Vagina (tissue), 2 donors: Measurements from ENCODE around the gene CXADR. TPM values are rescaled to one million over a fixed set of nuclear protein-coding genes. Genes with fewer than 3 reads are reported as not detected.

Experiments used
- DNase-seq, 2 donors: peaks; one replicate each; pipeline ENCODE4 v3.0.0-alpha.2; 2017; ENCODE audit errors: extremely low spot score in 2 of 2
- H3K27ac ChIP-seq: fragments of 200-600 bp; sonication (generic); one replicate; pipeline ENCODE4 v1.5.1; 2019
- H3K27me3 ChIP-seq: fragments of 200-600 bp; sonication (generic); one replicate; pipeline ENCODE4 v1.5.1; 2019
- H3K36me3 ChIP-seq, 2 donors: fragments of 200-600 bp; sonication (generic); one replicate each; pipeline ENCODE4 v1.5.1; 2017 to 2019
- H3K4me1 ChIP-seq: fragments of 200-600 bp; sonication (generic); one replicate; pipeline ENCODE4 v1.5.1; 2019
- H3K4me3 ChIP-seq, 2 donors: fragments of 200-600 bp; sonication (generic); 1 replicate in 1 of 2; 2 replicates in 1 of 2; pipeline ENCODE4 v1.5.1; 2016 to 2019
- H3K9me3 ChIP-seq: fragments of 200-600 bp; sonication (generic); one replicate; pipeline ENCODE4 v1.5.1; 2019
- CTCF ChIP-seq, 3 experiments: fragments of 450-650 bp in 2 of 3; fragments of 200-600 bp in 1 of 3; sonication (generic) in 1 of 3; IDR thresholded peaks; one replicate each; pipeline ENCODE4 v1.5.1; 2017 to 2019; ENCODE audit warnings: antibody characterized with exemption in 3 of 3, mild to moderate bottlenecking in 2 of 3, moderate library complexity in 2 of 3
- POLR2A ChIP-seq, 2 donors: fragments of 450-650 bp; IDR thresholded peaks; one replicate each; pipeline ENCODE4 v1.6.1; 2017; ENCODE audit warnings: antibody characterized with exemption in 2 of 2, mild to moderate bottlenecking in 2 of 2, moderate library complexity in 2 of 2
- POLR2AphosphoS5 ChIP-seq, 2 donors: sonication (generic); formaldehyde crosslinking; IDR thresholded peaks; one replicate each; pipeline ENCODE4 v1.9.0; 2017; ENCODE audit warnings: antibody characterized with exemption in 2 of 2, mild to moderate bottlenecking in 2 of 2, low read depth in 1 of 2; ENCODE audit not compliant: insufficient read depth in 1 of 2
- intact Hi-C: fragments of 100-400 bp; cut with DNase I; formaldehyde crosslinking; loops from one replicate; pipeline ENCODE4 v1.15.1; 2023
- total RNA-seq: library from RNA; depleted of rRNA; stranded (reverse); fragments of >200 nt; gene quantifications from one replicate; pipeline ENCODE4 v1.2.3, GENCODE V29; 2016

CXADR gene
- total RNA-seq, 1 donor from 2014 or later, result 19.2 TPM

GRCh38 chr21:17536381-17536780 lies 23.5 kb downstream of the CXADR start:
- DNase-seq, result no peak
- intact Hi-C loops, result no loop called here
- Histone ChIP-seq H3K4me3 (no peak overlapping the region), H3K4me1 (no peaks in the 10 kb centered on the region), H3K36me3 (no peaks in the 10 kb centered on the region), H3K27me3 (no peaks in the 10 kb centered on the region), H3K27ac (no peak overlapping the region), H3K9me3 (no peaks in the 10 kb centered on the region)
- TF ChIP-seq CTCF (IDR thresholded peaks at IDR 0.05) (no peak), POLR2AphosphoS5 (IDR thresholded peaks at IDR 0.05; ENCODE audit: insufficient read depth in 1 of 2, low read depth in 1 of 2) (no peak), POLR2A (IDR thresholded peaks at IDR 0.05) (no peak)

- TF ChIP-seq POLR2A (IDR thresholded peaks at IDR 0.05) (no peak), POLR2AphosphoS5 (IDR thresholded peaks at IDR 0.05; ENCODE audit: insufficient read depth in 1 of 2, low read depth in 1 of 2) (peak in 1 of 2 donors; percentile 77), CTCF (IDR thresholded peaks at IDR 0.05) (no peak)
- intact Hi-C loops, result no loop called here
- no peaks in the 10 kb centered on the region for H3K9me3 ChIP-seq
- no peaks in the 10 kb centered on the region for H3K4me1 ChIP-seq
- DNase-seq, result no peak
- no peaks in the 10 kb centered on the region for H3K36me3 ChIP-seq
- no peak overlapping the region for H3K4me3 ChIP-seq
- no peak overlapping the region for H3K27ac ChIP-seq
- H3K27me3 ChIP-seq, result no peaks in the 10 kb centered on the region
Measured at GRCh38 chr21:17537299-17537698, 24.5 kb downstream of the CXADR start.

GRCh38 chr21:17538576-17538975 lies 25.7 kb downstream of the CXADR start:
- no peaks in the 10 kb centered on the region for H3K27me3 ChIP-seq
- H3K27ac ChIP-seq, result no peak overlapping the region
- H3K36me3 ChIP-seq, result no peaks in the 10 kb centered on the region
- intact Hi-C loops, result no loop called here
- no peak overlapping the region for H3K4me3 ChIP-seq
- TF ChIP-seq CTCF (IDR thresholded peaks at IDR 0.05) (no peak), POLR2A (IDR thresholded peaks at IDR 0.05) (no peak), POLR2AphosphoS5 (IDR thresholded peaks at IDR 0.05; ENCODE audit: insufficient read depth in 1 of 2, low read depth in 1 of 2) (no peak)
- DNase-seq, result no peak
- H3K9me3 ChIP-seq, result no peaks in the 10 kb centered on the region
- H3K4me1 ChIP-seq, result no peaks in the 10 kb centered on the region

- no peaks in the 10 kb centered on the region for H3K36me3 ChIP-seq
- TF ChIP-seq POLR2AphosphoS5 (IDR thresholded peaks at IDR 0.05; ENCODE audit: insufficient read depth in 1 of 2, low read depth in 1 of 2) (peak in 1 of 2 donors; percentile 34), CTCF (IDR thresholded peaks at IDR 0.05) (no peak)
- H3K4me1 ChIP-seq, result no peaks in the 10 kb centered on the region
- no peaks in the 10 kb centered on the region for H3K9me3 ChIP-seq
- H3K27me3 ChIP-seq, result no peaks in the 10 kb centered on the region
- intact Hi-C loops, result no loop called here
- H3K27ac ChIP-seq, result no peak overlapping the region
- no peak overlapping the region for H3K4me3 ChIP-seq
- DNase-seq, result no peak
Measured at GRCh38 chr21:17539323-17539722, 26.5 kb downstream of the CXADR start.

- Histone ChIP-seq H3K4me3 (no peak overlapping the region), H3K4me1 (no peaks in the 10 kb centered on the region), H3K9me3 (no peaks in the 10 kb centered on the region), H3K36me3 (no peaks in the 10 kb centered on the region), H3K27ac (no peak overlapping the region), H3K27me3 (no peaks in the 10 kb centered on the region)
- TF ChIP-seq POLR2AphosphoS5 (IDR thresholded peaks at IDR 0.05; ENCODE audit: insufficient read depth in 1 of 2, low read depth in 1 of 2) (peak in 1 of 2 donors; percentile 1), POLR2A (IDR thresholded peaks at IDR 0.05) (no peak)
- intact Hi-C loops, result no loop called here
- DNase-seq, result no peak
Measured at GRCh38 chr21:17539743-17540341, 27.0 kb downstream of the CXADR start.
